Dendritic cell treated with granulocyte-macrophage colony-stimulating factor and Interleukin-4, amounts not matched to agents 40 ng/mL and 50 ng/mL, for 4 days (primary cell): Measurements from ENCODE around the gene CYP2W1.
A peak's percentile ranks its signal among the peaks of the same experiment; 100 is the strongest.

Experiments used
- H3K27ac Mint-ChIP-seq: one replicate; pipeline ENCODE4 v1.8.0; 2022; ENCODE audit warnings: mild to moderate bottlenecking, mixed read lengths
- H3K27me3 Mint-ChIP-seq: one replicate; pipeline ENCODE4 v1.8.0; 2022; ENCODE audit warnings: mild to moderate bottlenecking, mixed read lengths
- H3K36me3 Mint-ChIP-seq: one replicate; pipeline ENCODE4 v1.8.0; 2022; ENCODE audit warnings: low read depth, mixed read lengths
- H3K4me1 Mint-ChIP-seq: one replicate; pipeline ENCODE4 v1.8.0; 2022; ENCODE audit warnings: low read depth, mixed read lengths
- H3K4me3 Mint-ChIP-seq: one replicate; pipeline ENCODE4 v1.8.0; 2022; ENCODE audit warnings: mild to moderate bottlenecking, moderate library complexity, mixed read lengths
- H3K9me3 Mint-ChIP-seq: one replicate; pipeline ENCODE4 v1.8.0; 2022; ENCODE audit warnings: mixed read lengths
- intact Hi-C: fragments of 100-400 bp; cut with micrococcal nuclease; formaldehyde crosslinking; loops from one replicate; pipeline ENCODE4 v1.15.0; 2022

The CYP2W1 gene

DNA sequence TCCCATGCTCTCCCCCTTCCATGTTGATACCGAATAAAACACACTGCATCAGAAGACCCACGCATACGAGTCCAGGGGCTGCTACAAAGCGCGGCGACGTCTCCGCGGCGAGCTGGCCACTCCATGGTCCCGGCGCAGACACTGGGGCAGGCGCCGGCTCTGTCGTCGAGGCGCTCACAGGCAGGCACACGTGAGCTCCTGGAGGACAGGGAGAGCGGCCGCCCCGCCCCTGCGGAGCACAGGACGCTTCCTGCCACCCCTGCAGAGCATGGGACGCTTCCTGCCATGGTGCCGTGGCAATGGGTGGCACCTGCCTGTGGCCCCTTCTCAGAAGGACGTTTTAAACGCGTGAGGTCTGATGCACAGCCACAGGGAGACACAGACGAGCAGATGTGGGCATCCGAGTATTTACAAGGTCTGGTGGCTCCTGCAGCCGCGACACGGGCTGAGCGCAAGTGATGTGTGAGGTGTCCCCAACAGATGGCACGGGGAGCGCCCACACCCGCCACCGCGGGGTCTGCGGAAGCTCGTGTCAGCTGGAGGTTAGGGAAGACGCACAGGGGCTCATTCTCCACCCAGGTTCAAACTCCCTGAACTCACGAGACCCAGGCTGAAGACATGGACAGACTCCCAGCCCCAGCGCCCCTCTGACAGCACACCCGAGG, 40.0 kb downstream of the CYP2W1 start:
- Mint-ChIP-seq H3K4me1 (peaks cover 49% of the 10 kb centered on the region), H3K27me3 (no peaks in the 10 kb centered on the region), H3K4me3 (no peak overlapping the region), H3K9me3 (peaks cover 9% of the 10 kb centered on the region), H3K27ac (no peak overlapping the region), H3K36me3 (peaks cover 96% of the 10 kb centered on the region)
- intact Hi-C loops, result no loop called here

DNA sequence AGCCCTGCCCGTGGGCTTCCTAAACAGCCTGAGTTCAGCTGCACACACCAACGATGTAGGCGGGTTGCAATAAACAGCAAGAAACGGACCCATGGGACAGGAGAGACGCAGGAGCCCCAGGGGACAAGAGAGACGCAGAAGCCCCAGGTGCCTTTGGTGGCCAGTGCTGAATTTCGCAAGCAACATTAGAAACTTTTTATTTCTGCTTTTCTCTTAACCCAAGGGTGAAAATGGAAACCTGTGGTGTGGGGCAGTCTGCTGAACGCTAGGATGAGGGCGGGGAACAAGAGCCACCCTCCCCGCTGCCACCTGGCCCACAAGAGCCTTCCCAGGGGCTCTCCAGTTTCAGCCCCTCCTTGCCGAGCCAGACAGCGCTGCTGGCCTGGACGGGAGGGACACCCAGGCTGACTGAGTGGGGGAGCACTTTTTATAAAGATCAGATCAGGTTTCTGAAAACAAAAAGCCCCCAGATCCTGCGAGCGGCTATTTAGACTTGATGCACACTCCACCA, 41.4 kb downstream of the CYP2W1 start:
- Mint-ChIP-seq H3K36me3 (peaks cover 81% of the 10 kb centered on the region), H3K9me3 (peaks cover 9% of the 10 kb centered on the region), H3K27me3 (no peaks in the 10 kb centered on the region), H3K4me3 (peak overlapping the region; percentile 35), H3K4me1 (peaks cover 58% of the 10 kb centered on the region), H3K27ac (peak overlapping the region; percentile 55)
- intact Hi-C loops, result no loop called here

GRCh38 chr7:1024876-1025742, 42.1 kb downstream of the CYP2W1 start:
- H3K4me3 Mint-ChIP-seq, result peak overlapping the region; percentile 35
- peaks cover 74% of the 10 kb centered on the region for H3K36me3 Mint-ChIP-seq
- peaks cover 65% of the 10 kb centered on the region for H3K4me1 Mint-ChIP-seq
- H3K9me3 Mint-ChIP-seq, result peaks cover 9% of the 10 kb centered on the region
- peak overlapping the region; percentile 55 for H3K27ac Mint-ChIP-seq
- no peaks in the 10 kb centered on the region for H3K27me3 Mint-ChIP-seq
- intact Hi-C loops, result loop anchor here (5.0 kb wide), 1 partner anchor 37 kb away; no protein-coding TSS in a partner anchor

DNA sequence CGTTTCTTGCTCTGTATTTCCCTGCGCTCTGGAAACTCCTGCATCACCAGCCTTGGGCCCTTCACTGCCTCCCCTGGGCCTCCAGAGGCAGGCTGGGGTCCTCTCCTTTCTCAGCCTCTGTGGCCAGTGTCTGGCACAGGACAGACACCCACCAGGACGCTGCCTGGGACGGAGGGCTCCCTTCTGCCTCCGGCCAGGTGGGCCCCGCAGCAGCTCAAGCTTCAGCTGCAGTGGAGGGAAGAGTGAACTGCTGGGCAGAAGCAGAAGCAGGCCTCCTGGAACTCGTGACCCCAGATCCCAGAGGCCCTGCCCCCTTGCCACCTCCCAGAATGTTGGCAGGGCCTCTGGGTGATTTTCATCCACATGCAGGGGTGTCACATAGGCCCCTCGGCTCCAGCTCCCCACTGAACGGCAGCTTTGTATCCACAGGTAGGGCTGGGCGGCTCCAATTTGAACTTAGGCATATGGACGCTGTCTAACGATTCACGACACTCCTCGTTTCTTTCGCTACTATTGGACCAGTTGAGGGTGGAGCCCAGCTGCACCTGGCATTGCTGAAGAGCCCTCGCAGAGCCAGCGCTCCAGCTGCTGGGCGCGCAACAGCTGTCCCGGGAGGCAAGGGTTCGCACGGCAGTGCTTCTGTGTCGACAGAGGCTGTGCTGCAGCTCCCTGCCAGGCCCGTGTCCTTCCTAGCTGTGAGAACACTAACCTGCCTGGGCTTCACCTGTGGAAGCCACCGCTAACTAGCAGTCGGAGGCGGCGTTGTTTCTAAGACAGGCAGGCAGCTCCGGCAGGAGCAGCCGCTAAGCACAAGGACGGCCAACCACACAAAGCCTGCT, 43.0 kb downstream of the CYP2W1 start:
- peaks cover 66% of the 10 kb centered on the region for H3K36me3 Mint-ChIP-seq
- intact Hi-C loops, result loop anchor here (5.0 kb wide), 1 partner anchor 36 kb away; no protein-coding TSS in a partner anchor
- no peaks in the 10 kb centered on the region for H3K27me3 Mint-ChIP-seq
- peaks cover 9% of the 10 kb centered on the region for H3K9me3 Mint-ChIP-seq
- H3K4me3 Mint-ChIP-seq, result peak overlapping the region; percentile 5
- no peak overlapping the region for H3K27ac Mint-ChIP-seq
- peaks cover 74% of the 10 kb centered on the region for H3K4me1 Mint-ChIP-seq

GRCh38 chr7:1026721-1027161, 43.8 kb downstream of the CYP2W1 start:
- Mint-ChIP-seq H3K4me3 (peak overlapping the region; percentile 92), H3K36me3 (peaks cover 58% of the 10 kb centered on the region), H3K27me3 (no peaks in the 10 kb centered on the region), H3K27ac (peak overlapping the region; percentile 77), H3K9me3 (peaks cover 9% of the 10 kb centered on the region), H3K4me1 (peaks cover 76% of the 10 kb centered on the region)
- intact Hi-C loops, result loop anchor here (5.0 kb wide), 1 partner anchor 36 kb away; no protein-coding TSS in a partner anchor

DNA sequence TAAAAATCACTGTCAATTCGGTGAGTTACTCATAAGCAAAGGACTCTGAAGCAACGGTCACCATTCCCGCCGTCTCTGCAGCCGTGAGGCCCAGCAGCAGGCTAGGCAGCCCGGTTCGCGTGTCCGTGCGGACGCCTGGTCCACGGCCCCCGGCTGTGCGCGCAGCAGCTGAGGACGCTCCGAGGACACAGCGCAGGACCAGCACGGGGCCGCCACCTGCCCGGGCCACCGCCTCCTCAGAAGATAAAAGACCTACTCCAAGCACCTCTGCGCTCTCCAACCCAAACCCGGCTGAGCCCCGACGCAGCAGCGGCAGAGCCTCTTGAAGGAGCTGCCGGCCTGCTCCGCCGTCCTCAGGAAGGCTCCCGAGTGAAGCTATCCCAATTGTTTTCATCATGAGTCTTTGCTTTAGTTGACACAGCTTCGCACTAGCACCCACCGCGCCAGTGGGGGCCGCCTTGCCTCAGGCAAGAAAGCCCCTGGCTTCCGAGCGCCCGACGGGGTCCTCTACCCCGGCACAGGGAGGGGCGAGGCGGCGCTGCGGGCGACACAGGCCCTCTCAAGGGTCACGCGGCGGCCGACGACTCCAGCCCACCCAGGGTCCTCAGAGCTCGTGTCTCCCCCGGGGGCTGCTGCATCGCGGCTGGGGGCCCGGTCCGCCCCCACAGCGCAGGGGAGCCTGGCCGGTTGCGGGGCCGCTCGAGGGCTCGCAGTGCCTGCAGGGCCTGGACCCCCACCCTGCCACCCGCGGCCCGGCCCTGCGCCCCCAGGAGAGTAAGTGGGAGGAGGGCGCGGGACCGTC, 44.5 kb downstream of the CYP2W1 start:
- intact Hi-C loops, result loop anchor here (5.0 kb wide), 1 partner anchor 35 kb away; no protein-coding TSS in a partner anchor

GRCh38 chr7:1028044-1028770, 45.2 kb downstream of the CYP2W1 start:
- intact Hi-C loops, result loop anchor here (5.0 kb wide), 1 partner anchor 34 kb away; no protein-coding TSS in a partner anchor
- Mint-ChIP-seq H3K27ac (peak overlapping the region; percentile 90), H3K4me1 (peaks cover 72% of the 10 kb centered on the region), H3K4me3 (peak overlapping the region; percentile 92), H3K9me3 (no peaks in the 10 kb centered on the region), H3K36me3 (peaks cover 43% of the 10 kb centered on the region), H3K27me3 (peaks cover 3% of the 10 kb centered on the region)

More for the DNA sequence above, 44.5 kb downstream of the CYP2W1 start:
- Mint-ChIP-seq H3K4me1 (peaks cover 76% of the 10 kb centered on the region), H3K36me3 (peaks cover 51% of the 10 kb centered on the region), H3K27me3 (no peaks in the 10 kb centered on the region), H3K9me3 (peaks cover 5% of the 10 kb centered on the region), H3K4me3 (peak overlapping the region; percentile 92), H3K27ac (peak overlapping the region; percentile 77)

GRCh38 chr7:1028775-1029636, 46.0 kb downstream of the CYP2W1 start:
- Mint-ChIP-seq H3K9me3 (no peaks in the 10 kb centered on the region), H3K27me3 (peaks cover 10% of the 10 kb centered on the region), H3K36me3 (peaks cover 35% of the 10 kb centered on the region), H3K27ac (peak overlapping the region; percentile 90), H3K4me1 (peaks cover 64% of the 10 kb centered on the region), H3K4me3 (peak overlapping the region; percentile 69)
- intact Hi-C loops, result loop anchor here (5.0 kb wide), 1 partner anchor 33 kb away; no protein-coding TSS in a partner anchor

GRCh38 chr7:1029637-1030443, 46.9 kb downstream of the CYP2W1 start:
- H3K36me3 Mint-ChIP-seq, result peaks cover 27% of the 10 kb centered on the region
- H3K4me1 Mint-ChIP-seq, result peaks cover 56% of the 10 kb centered on the region
- peak overlapping the region; percentile 61 for H3K4me3 Mint-ChIP-seq
- H3K27me3 Mint-ChIP-seq, result peaks cover 12% of the 10 kb centered on the region
- no peaks in the 10 kb centered on the region for H3K9me3 Mint-ChIP-seq
- H3K27ac Mint-ChIP-seq, result peak overlapping the region; percentile 90
- intact Hi-C loops, result loop anchor here (5.0 kb wide), 1 partner anchor 32 kb away; no protein-coding TSS in a partner anchor

GRCh38 chr7:1030444-1031070, 47.6 kb downstream of the CYP2W1 start:
- H3K27me3 Mint-ChIP-seq, result peaks cover 12% of the 10 kb centered on the region
- H3K36me3 Mint-ChIP-seq, result peaks cover 20% of the 10 kb centered on the region
- intact Hi-C loops, result no loop called here
- peaks cover 48% of the 10 kb centered on the region for H3K4me1 Mint-ChIP-seq
- no peaks in the 10 kb centered on the region for H3K9me3 Mint-ChIP-seq
- H3K4me3 Mint-ChIP-seq, result no peak overlapping the region
- peak overlapping the region; percentile 90 for H3K27ac Mint-ChIP-seq
